ENCODE data around the gene ACTMAP.

- TF ChIP-seq POLR2A (conservative IDR thresholded peaks at IDR 0.05) (peak; percentile 74), HNRNPL (IDR thresholded peaks at IDR 0.05; ENCODE audit: low read depth, low read length) (no peak), ZFX (CRISPR knock-in tag; IDR thresholded peaks at IDR 0.05) (peak; percentile 96), ATF2 (CRISPR knock-in tag; IDR thresholded peaks at IDR 0.05) (no peak), BRF1 (IDR thresholded peaks at IDR 0.05; ENCODE audit: borderline replicate concordance, extremely low read depth, insufficient read length) (no peak), RBFOX2 (IDR thresholded peaks at IDR 0.05; ENCODE audit: low read depth, low read length) (peak; percentile 87), EZH2 (IDR thresholded peaks at IDR 0.05; ENCODE audit: borderline replicate concordance, low read depth, low read length) (no peak), FOSL1 (tag; conservative IDR thresholded peaks at IDR 0.05) (no peak), SIN3A (IDR thresholded peaks at IDR 0.05; ENCODE audit: borderline replicate concordance in 2 of 2, control insufficient read depth in 1 of 2, low read depth in 2 of 2, low read length in 2 of 2) (peak; percentile 80 to 88; a peak in 2 of 4 replicates), CTCF (IDR thresholded peaks at IDR 0.05 in 2 of 3, conservative IDR thresholded peaks at IDR 0.05 in 1 of 3; ENCODE audit: insufficient read depth in 2 of 3, low read depth in 1 of 3, low read length in 3 of 3) (no peak), SRF (CRISPR knock-in tag; IDR thresholded peaks at IDR 0.05) (no peak), POLR2AphosphoS5 (IDR thresholded peaks at IDR 0.05; ENCODE audit: control insufficient read depth, insufficient read depth, low read depth, low read length) (no peak)
Observed at GRCh38 chr19:40777937-40778705, 27.8 kb upstream of the ACTMAP start, which contains the start of gene RAB4B.

All from K562 (cell line).